Measurements from ENCODE around the gene OTOF. TPM values are rescaled to one million over a fixed set of nuclear protein-coding genes. Genes with fewer than 3 reads are reported as not detected.

Gene OTOF
- total RNA-seq, 1 experiment from 2014 or later, result 0.26 TPM

DNA sequence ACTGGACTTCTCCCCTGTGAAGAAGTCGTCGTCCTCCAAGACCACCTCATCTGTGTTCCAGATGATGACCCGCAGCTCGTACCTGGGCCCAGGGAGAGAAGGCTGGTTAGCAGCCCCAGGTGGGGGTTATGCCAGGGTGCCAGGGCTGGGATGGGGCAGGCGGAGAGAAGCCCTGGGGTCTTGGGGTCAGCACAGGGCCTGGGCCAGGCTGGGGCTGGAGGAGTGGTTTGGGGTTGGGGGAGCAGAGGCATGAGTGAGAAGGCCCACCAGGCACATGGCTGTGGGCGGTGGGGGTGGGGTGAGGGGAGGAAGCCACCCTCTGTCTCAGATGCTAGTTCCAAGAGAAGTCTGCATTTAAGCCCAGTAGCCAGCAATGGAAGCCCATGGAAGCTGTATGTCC lies 15.8 kb downstream of the OTOF start (continued):
- TF ChIP-seq, protein P1, sequence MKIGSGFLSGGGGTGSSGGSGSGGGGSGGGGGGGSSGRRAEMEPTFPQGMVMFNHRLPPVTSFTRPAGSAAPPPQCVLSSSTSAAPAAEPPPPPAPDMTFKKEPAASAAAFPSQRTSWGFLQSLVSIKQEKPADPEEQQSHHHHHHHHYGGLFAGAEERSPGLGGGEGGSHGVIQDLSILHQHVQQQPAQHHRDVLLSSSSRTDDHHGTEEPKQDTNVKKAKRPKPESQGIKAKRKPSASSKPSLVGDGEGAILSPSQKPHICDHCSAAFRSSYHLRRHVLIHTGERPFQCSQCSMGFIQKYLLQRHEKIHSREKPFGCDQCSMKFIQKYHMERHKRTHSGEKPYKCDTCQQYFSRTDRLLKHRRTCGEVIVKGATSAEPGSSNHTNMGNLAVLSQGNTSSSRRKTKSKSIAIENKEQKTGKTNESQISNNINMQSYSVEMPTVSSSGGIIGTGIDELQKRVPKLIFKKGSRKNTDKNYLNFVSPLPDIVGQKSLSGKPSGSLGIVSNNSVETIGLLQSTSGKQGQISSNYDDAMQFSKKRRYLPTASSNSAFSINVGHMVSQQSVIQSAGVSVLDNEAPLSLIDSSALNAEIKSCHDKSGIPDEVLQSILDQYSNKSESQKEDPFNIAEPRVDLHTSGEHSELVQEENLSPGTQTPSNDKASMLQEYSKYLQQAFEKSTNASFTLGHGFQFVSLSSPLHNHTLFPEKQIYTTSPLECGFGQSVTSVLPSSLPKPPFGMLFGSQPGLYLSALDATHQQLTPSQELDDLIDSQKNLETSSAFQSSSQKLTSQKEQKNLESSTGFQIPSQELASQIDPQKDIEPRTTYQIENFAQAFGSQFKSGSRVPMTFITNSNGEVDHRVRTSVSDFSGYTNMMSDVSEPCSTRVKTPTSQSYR (CRISPR knock-in tag; IDR thresholded peaks at IDR 0.05), result no peak
- no peak for TF ChIP-seq CREB1 (CRISPR knock-in tag; IDR thresholded peaks at IDR 0.05)
- TF ChIP-seq ETV6 (CRISPR knock-in tag; IDR thresholded peaks at IDR 0.05), result no peak
- no peak for TF ChIP-seq MXD4 (CRISPR knock-in tag; IDR thresholded peaks at IDR 0.05; ENCODE audit: borderline replicate concordance)

DNA sequence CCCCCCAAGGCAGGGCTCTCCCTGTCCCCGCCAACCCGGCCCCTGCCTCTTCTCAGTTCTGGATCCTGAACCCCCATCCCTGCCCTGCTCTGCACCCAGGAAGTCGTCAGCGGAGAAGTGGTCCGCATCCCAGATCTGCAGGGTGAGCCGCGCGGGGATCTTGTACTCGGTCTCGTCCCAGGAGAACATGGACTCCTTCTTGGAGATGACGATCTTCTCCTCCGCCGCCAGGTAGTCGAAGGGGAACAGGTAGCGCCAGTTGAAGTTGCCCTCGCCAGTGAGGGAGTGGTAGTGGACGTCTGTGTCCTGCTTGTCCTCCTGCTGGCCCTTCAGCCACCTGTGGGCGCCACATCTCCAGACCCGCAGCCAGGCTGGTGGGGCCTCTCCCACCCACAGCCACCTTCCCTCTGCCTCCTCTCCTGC lies 16.3 kb downstream of the OTOF start:
- ChIA-PET CTCF (interaction anchor here (0.7 to 4.0 kb wide), 6 partner anchors 9 to 555 kb away, joined by 3 to 41 read pairs (median 4); no protein-coding TSS in a partner anchor), POLR2A (no interaction called here)
- no peak for ATAC-seq
- H3K4me3 Mint-ChIP-seq, result no peak overlapping the region
- H3K27me3 Mint-ChIP-seq (ENCODE audit: low read depth), result no peaks in the 10 kb centered on the region; the same call in 1 of the 2 replicates
- H3K27ac Mint-ChIP-seq, result no peak overlapping the region
- H3K36me3 Mint-ChIP-seq, result no peaks in the 10 kb centered on the region
- TF ChIP-seq NFE2L1 (CRISPR knock-in tag; IDR thresholded peaks at IDR 0.05) (no peak), FOXJ3 (CRISPR knock-in tag; IDR thresholded peaks at IDR 0.05; ENCODE audit: borderline replicate concordance) (no peak), JUN (CRISPR knock-in tag; IDR thresholded peaks at IDR 0.05) (no peak)
- TF ChIP-seq, protein P2, sequence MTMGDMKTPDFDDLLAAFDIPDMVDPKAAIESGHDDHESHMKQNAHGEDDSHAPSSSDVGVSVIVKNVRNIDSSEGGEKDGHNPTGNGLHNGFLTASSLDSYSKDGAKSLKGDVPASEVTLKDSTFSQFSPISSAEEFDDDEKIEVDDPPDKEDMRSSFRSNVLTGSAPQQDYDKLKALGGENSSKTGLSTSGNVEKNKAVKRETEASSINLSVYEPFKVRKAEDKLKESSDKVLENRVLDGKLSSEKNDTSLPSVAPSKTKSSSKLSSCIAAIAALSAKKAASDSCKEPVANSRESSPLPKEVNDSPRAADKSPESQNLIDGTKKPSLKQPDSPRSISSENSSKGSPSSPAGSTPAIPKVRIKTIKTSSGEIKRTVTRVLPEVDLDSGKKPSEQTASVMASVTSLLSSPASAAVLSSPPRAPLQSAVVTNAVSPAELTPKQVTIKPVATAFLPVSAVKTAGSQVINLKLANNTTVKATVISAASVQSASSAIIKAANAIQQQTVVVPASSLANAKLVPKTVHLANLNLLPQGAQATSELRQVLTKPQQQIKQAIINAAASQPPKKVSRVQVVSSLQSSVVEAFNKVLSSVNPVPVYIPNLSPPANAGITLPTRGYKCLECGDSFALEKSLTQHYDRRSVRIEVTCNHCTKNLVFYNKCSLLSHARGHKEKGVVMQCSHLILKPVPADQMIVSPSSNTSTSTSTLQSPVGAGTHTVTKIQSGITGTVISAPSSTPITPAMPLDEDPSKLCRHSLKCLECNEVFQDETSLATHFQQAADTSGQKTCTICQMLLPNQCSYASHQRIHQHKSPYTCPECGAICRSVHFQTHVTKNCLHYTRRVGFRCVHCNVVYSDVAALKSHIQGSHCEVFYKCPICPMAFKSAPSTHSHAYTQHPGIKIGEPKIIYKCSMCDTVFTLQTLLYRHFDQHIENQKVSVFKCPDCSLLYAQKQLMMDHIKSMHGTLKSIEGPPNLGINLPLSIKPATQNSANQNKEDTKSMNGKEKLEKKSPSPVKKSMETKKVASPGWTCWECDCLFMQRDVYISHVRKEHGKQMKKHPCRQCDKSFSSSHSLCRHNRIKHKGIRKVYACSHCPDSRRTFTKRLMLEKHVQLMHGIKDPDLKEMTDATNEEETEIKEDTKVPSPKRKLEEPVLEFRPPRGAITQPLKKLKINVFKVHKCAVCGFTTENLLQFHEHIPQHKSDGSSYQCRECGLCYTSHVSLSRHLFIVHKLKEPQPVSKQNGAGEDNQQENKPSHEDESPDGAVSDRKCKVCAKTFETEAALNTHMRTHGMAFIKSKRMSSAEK (CRISPR knock-in tag; IDR thresholded peaks at IDR 0.05; ENCODE audit: borderline replicate concordance), result no peak
- TF ChIP-seq, protein P3, sequence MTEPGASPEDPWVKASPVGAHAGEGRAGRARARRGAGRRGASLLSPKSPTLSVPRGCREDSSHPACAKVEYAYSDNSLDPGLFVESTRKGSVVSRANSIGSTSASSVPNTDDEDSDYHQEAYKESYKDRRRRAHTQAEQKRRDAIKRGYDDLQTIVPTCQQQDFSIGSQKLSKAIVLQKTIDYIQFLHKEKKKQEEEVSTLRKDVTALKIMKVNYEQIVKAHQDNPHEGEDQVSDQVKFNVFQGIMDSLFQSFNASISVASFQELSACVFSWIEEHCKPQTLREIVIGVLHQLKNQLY (CRISPR knock-in tag; IDR thresholded peaks at IDR 0.05), result no peak
- no peak for DNase-seq (ENCODE audit: low spot score)
- H3K4me1 Mint-ChIP-seq, result peaks cover 10% of the 10 kb centered on the region
- H3K9me3 Mint-ChIP-seq, result no peaks in the 10 kb centered on the region

DNA sequence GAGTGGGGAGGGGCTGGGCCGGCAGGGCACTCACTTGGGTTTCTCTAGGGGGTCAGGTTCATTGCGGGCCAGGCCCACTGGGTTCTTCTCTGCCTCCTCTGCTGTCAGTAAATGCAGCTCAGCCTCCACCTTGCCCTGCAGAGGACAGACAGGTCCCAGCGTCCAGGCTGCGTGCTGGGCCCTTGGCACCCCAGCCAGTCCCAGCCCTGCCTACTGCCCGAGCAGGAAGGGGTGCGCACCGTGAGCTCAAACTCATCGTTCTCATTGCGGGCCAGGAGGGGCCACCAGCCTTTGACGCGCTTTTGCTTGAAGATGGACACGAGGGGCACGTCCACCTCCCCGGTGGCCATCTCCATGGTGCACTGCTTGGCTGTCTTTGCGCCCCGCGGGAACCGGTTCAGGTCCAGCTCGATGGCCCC lies 17.3 kb downstream of the OTOF start:
- peaks cover 10% of the 10 kb centered on the region for H3K4me1 Mint-ChIP-seq
- no peak for ATAC-seq
- DNase-seq (ENCODE audit: low spot score), result no peak
- ChIA-PET CTCF (interaction anchor here (0.6 to 4.0 kb wide), 11 partner anchors 9 to 645 kb away, joined by 3 to 41 read pairs (median 4); no protein-coding TSS in a partner anchor), POLR2A (interaction anchor here (0.5 kb wide), 1 partner anchor 360 kb away, joined by 4 read pairs; no protein-coding TSS in a partner anchor)
- H3K27ac Mint-ChIP-seq, result no peak overlapping the region
- no peak overlapping the region for H3K4me3 Mint-ChIP-seq
- H3K9me3 Mint-ChIP-seq, result no peaks in the 10 kb centered on the region
- H3K36me3 Mint-ChIP-seq, result no peaks in the 10 kb centered on the region
- no peaks in the 10 kb centered on the region; the same call in 1 of the 2 replicates for H3K27me3 Mint-ChIP-seq (ENCODE audit: low read depth)
- no peak for TF ChIP-seq SMAD4 (CRISPR knock-in tag; IDR thresholded peaks at IDR 0.05)
- no peak for TF ChIP-seq RORB (CRISPR knock-in tag; IDR thresholded peaks at IDR 0.05)
- TF ChIP-seq, protein P4, sequence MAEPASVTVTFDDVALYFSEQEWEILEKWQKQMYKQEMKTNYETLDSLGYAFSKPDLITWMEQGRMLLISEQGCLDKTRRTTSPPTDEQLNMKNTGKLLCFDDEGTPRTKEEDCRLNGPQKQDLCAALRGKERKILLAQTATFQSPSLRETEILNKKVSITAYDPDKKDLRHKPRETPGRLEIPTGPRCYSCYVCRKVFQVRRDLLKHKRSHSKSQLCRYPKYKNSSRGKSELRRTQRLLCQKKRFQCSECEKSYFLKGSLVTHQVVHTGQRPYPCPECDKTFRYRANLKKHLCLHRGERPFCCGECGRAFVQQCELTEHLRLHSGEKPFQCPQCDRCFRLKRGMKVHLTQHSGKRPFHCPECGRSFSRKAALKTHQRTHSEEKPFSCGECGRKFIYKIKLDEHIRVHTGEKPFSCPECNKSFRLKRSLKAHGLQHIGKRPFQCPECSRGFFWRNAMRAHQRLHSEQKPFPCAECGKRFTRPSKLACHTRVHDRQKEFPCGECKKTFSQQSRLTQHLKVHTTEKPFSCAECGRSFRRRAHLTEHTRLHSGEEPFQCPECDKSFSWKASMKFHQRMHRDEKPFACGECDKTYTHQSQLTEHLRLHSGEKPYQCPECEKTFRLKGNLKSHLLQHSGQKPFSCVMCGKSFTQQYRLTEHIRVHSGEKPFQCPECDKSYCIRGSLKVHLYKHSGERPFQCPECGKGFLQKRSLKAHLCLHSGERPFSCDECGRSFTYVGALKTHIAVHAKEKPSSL (CRISPR knock-in tag; conservative IDR thresholded peaks at IDR 0.05), result no peak
- no peak for TF ChIP-seq HMGA2 (CRISPR knock-in tag; IDR thresholded peaks at IDR 0.05)
